GM23338 (cell line): ENCODE data around the gene SLC23A2. TPM values are rescaled to one million over a fixed set of nuclear protein-coding genes. Genes with fewer than 3 reads are reported as not detected.

Source experiments
- ATAC-seq: fragments of 200-7000 bp; cut with Tn5 transposase; 3 replicates; pipeline ENCODE4 v1.9.1; 2020
- DNase-seq: peaks from one replicate; pipeline ENCODE4 v3.0.0-alpha.2; 2015; ENCODE audit warnings: low spot score
- H2AFZ ChIP-seq: fragments of 200-600 bp; sonication (generic); 2 replicates; pipeline ENCODE4 v1.8.0; 2016; ENCODE audit warnings: antibody characterized with exemption, mild to moderate bottlenecking, moderate library complexity
- H3F3A ChIP-seq: fragments of 200-600 bp; sonication (generic); replicated peaks from 2 replicates; pipeline ENCODE4 v1.8.0; 2017; ENCODE audit warnings: antibody characterized with exemption, mixed run types, low read depth
- H3K27ac ChIP-seq: fragments of 200-600 bp; sonication (generic); 2 replicates; pipeline ENCODE4 v1.6.1; 2016; ENCODE audit warnings: low read depth
- H3K27me3 ChIP-seq: fragments of 200-600 bp; sonication (generic); 2 replicates; pipeline ENCODE4 v1.8.0; 2016; ENCODE audit warnings: mild to moderate bottlenecking, mixed run types, moderate library complexity; ENCODE audit not compliant: insufficient read depth
- H3K36me3 ChIP-seq: fragments of 200-600 bp; sonication (generic); 2 replicates; pipeline ENCODE4 v1.8.0; 2016; ENCODE audit warnings: mild to moderate bottlenecking; ENCODE audit not compliant: insufficient read depth
- H3K4me1 ChIP-seq: fragments of 200-600 bp; sonication (generic); 2 replicates; pipeline ENCODE4 v1.8.0; 2016; ENCODE audit warnings: mild to moderate bottlenecking, moderate library complexity; ENCODE audit not compliant: insufficient read depth
- H3K4me2 ChIP-seq: fragments of 200-600 bp; sonication (generic); 2 replicates; pipeline ENCODE4 v1.7.1; 2017; ENCODE audit warnings: mixed run types
- H3K4me3 ChIP-seq: fragments of 200-600 bp; sonication (generic); 2 replicates; pipeline ENCODE4 v1.6.1; 2016; ENCODE audit warnings: mixed run types
- H3K79me2 ChIP-seq: fragments of 200-600 bp; sonication (generic); replicated peaks from 2 replicates; pipeline ENCODE4 v1.8.0; 2017; ENCODE audit warnings: mild to moderate bottlenecking; ENCODE audit not compliant: insufficient read depth
- H3K9me2 ChIP-seq: fragments of 200-600 bp; sonication (generic); 2 replicates; pipeline ENCODE4 v1.8.0; 2017; ENCODE audit not compliant: insufficient read depth
- H4K20me1 ChIP-seq: fragments of 200-600 bp; sonication (generic); replicated peaks from 2 replicates; pipeline ENCODE4 v1.8.0; 2017; ENCODE audit warnings: mild to moderate bottlenecking; ENCODE audit not compliant: insufficient read depth
- H3K27ac Mint-ChIP-seq: 2 replicates; pipeline ENCODE4 v1.8.0; 2020; ENCODE audit warnings: inconsistent platforms, mild to moderate bottlenecking, moderate library complexity, mixed read lengths
- H3K27me3 Mint-ChIP-seq: 3 replicates; pipeline ENCODE4 v1.8.0; 2022; ENCODE audit warnings: low read depth, mild to moderate bottlenecking, moderate library complexity, mixed read lengths, inconsistent platforms; ENCODE audit not compliant: insufficient read depth, poor library complexity
- H3K36me3 Mint-ChIP-seq: 3 replicates; pipeline ENCODE4 v1.8.0; 2021; ENCODE audit warnings: low read depth, mild to moderate bottlenecking, inconsistent platforms, moderate library complexity, mixed read lengths
- H3K4me1 Mint-ChIP-seq: 3 replicates; pipeline ENCODE4 v1.8.0; 2020; ENCODE audit warnings: mild to moderate bottlenecking, inconsistent platforms, mixed read lengths
- H3K4me3 Mint-ChIP-seq: 3 replicates; pipeline ENCODE4 v1.8.0; 2021; ENCODE audit warnings: moderate library complexity, mild to moderate bottlenecking, inconsistent platforms, mixed read lengths
- H3K9me3 Mint-ChIP-seq: 3 replicates; pipeline ENCODE4 v1.8.0; 2020; ENCODE audit warnings: moderate library complexity, mild to moderate bottlenecking, inconsistent platforms, mixed read lengths
- CREB1 ChIP-seq: fragments of 250-450 bp; sonication (Bioruptor Pico); IDR thresholded peaks from 2 replicates; pipeline ENCODE4 v1.5.0; 2020; ENCODE audit warnings: low read depth, mild to moderate bottlenecking, moderate library complexity
- CTCF ChIP-seq, 2 experiments: fragments of 200-600 bp in 1 of 2; sonication (generic) in 1 of 2; conservative IDR thresholded peaks; 2 replicates each; pipeline versions ENCODE4 v1.5.1 to v1.6.1; 2016 to 2017; ENCODE audit warnings: antibody characterized with exemption in 2 of 2, low read depth in 2 of 2, mild to moderate bottlenecking in 2 of 2, moderate library complexity in 1 of 2
- ETS1 ChIP-seq: IDR thresholded peaks from 2 replicates; pipeline ENCODE4 v1.6.1; 2016; ENCODE audit warnings: antibody characterized with exemption
- EZH2 ChIP-seq: fragments of 200-600 bp; sonication (generic); IDR thresholded peaks from one replicate; pipeline ENCODE4 v1.8.0; 2017; ENCODE audit warnings: antibody characterized with exemption, mild to moderate bottlenecking, low read depth; ENCODE audit not compliant: unreplicated experiment
- EZH2phosphoT487 ChIP-seq: fragments of 200-600 bp; sonication (generic); IDR thresholded peaks from one replicate; pipeline ENCODE4 v1.8.1; 2018; ENCODE audit warnings: antibody characterized with exemption; ENCODE audit not compliant: unreplicated experiment
- JUNB ChIP-seq: IDR thresholded peaks from one replicate; pipeline ENCODE4 v1.6.1; 2016; ENCODE audit warnings: antibody characterized with exemption; ENCODE audit not compliant: unreplicated experiment
- NANOG ChIP-seq: IDR thresholded peaks from 2 replicates; pipeline ENCODE4 v1.6.1; 2016; ENCODE audit warnings: antibody characterized with exemption, borderline replicate concordance
- POLR2AphosphoS5 ChIP-seq: IDR thresholded peaks from 2 replicates; pipeline ENCODE4 v1.6.1; 2016; ENCODE audit warnings: antibody characterized with exemption, low read depth
- REST ChIP-seq: IDR thresholded peaks from one replicate; pipeline ENCODE4 v1.6.1; 2018; ENCODE audit warnings: antibody characterized with exemption; ENCODE audit not compliant: unreplicated experiment
- STAT1 ChIP-seq: IDR thresholded peaks from one replicate; pipeline ENCODE4 v1.6.1; 2016; ENCODE audit warnings: antibody characterized with exemption; ENCODE audit not compliant: unreplicated experiment
- ZNF114 ChIP-seq: fragments of 250-450 bp; sonication (Bioruptor Pico); IDR thresholded peaks from 2 replicates; pipeline ENCODE4 v1.5.0; 2020; ENCODE audit warnings: mild to moderate bottlenecking, moderate library complexity
- ZNF331 ChIP-seq: fragments of 250-450 bp; sonication (Bioruptor Pico); IDR thresholded peaks from 2 replicates; pipeline ENCODE4 v1.5.0; 2020; ENCODE audit warnings: low read depth, mild to moderate bottlenecking, moderate library complexity
- polyA plus RNA-seq: library from polyadenylated mRNA; unstranded; fragments of >200 nt; fragmentation: Nextera tagmentation; extraction: Ambion mirVana; gene quantifications from 2 replicates; pipeline ENCODE4 v1.2.1, GENCODE V29; 2016
- total RNA-seq: library from RNA; depleted of rRNA; stranded (reverse); fragments of >200 nt; shearing (Covaris generic); gene quantifications from 2 replicates; pipeline ENCODE4 v1.2.3, GENCODE V29; 2014
- TF ChIP-seq, protein P1 (sequence below): fragments of 250-450 bp; sonication (Bioruptor Pico); IDR thresholded peaks from 2 replicates; pipeline ENCODE4 v1.5.0; 2020; ENCODE audit warnings: mild to moderate bottlenecking, moderate library complexity

SLC23A2 gene
- total and polyA plus RNA-seq, 2 experiments from 2014 or later = 4.4 to 20.2 TPM

- Histone ChIP-seq H3K27ac (peak overlapping the region; percentile 10; the same call in 1 of the 2 replicates), H3K4me1 (no peaks in the 10 kb centered on the region), H3K4me2 (no peak overlapping the region), H3K4me3 (no peak overlapping the region), H3K9me2 (no peaks in the 10 kb centered on the region), H2AFZ (no peak overlapping the region), H3K36me3 (no peaks in the 10 kb centered on the region), H3K27me3 (no peaks in the 10 kb centered on the region), H3K79me2 (no peaks in the 10 kb centered on the region), H3F3A (no peaks in the 10 kb centered on the region), H4K20me1 (no peaks in the 10 kb centered on the region; the same call in none of the 2 replicates)
- Mint-ChIP-seq H3K27me3 (peaks cover 4% of the 10 kb centered on the region), H3K27ac (no peak overlapping the region; the same call in 1 of the 2 replicates), H3K4me1 (no peaks in the 10 kb centered on the region), H3K4me3 (no peak overlapping the region), H3K9me3 (no peaks in the 10 kb centered on the region), H3K36me3 (no peaks in the 10 kb centered on the region; the same call in 2 of the 3 replicates)
- DNase-seq (no peak), ATAC-seq (no peak)
- TF ChIP-seq EZH2 = no peak
- TF ChIP-seq EZH2phosphoT487 = no peak
- no peak for TF ChIP-seq CREB1 (CRISPR knock-in tag)
- TF ChIP-seq, protein P1, sequence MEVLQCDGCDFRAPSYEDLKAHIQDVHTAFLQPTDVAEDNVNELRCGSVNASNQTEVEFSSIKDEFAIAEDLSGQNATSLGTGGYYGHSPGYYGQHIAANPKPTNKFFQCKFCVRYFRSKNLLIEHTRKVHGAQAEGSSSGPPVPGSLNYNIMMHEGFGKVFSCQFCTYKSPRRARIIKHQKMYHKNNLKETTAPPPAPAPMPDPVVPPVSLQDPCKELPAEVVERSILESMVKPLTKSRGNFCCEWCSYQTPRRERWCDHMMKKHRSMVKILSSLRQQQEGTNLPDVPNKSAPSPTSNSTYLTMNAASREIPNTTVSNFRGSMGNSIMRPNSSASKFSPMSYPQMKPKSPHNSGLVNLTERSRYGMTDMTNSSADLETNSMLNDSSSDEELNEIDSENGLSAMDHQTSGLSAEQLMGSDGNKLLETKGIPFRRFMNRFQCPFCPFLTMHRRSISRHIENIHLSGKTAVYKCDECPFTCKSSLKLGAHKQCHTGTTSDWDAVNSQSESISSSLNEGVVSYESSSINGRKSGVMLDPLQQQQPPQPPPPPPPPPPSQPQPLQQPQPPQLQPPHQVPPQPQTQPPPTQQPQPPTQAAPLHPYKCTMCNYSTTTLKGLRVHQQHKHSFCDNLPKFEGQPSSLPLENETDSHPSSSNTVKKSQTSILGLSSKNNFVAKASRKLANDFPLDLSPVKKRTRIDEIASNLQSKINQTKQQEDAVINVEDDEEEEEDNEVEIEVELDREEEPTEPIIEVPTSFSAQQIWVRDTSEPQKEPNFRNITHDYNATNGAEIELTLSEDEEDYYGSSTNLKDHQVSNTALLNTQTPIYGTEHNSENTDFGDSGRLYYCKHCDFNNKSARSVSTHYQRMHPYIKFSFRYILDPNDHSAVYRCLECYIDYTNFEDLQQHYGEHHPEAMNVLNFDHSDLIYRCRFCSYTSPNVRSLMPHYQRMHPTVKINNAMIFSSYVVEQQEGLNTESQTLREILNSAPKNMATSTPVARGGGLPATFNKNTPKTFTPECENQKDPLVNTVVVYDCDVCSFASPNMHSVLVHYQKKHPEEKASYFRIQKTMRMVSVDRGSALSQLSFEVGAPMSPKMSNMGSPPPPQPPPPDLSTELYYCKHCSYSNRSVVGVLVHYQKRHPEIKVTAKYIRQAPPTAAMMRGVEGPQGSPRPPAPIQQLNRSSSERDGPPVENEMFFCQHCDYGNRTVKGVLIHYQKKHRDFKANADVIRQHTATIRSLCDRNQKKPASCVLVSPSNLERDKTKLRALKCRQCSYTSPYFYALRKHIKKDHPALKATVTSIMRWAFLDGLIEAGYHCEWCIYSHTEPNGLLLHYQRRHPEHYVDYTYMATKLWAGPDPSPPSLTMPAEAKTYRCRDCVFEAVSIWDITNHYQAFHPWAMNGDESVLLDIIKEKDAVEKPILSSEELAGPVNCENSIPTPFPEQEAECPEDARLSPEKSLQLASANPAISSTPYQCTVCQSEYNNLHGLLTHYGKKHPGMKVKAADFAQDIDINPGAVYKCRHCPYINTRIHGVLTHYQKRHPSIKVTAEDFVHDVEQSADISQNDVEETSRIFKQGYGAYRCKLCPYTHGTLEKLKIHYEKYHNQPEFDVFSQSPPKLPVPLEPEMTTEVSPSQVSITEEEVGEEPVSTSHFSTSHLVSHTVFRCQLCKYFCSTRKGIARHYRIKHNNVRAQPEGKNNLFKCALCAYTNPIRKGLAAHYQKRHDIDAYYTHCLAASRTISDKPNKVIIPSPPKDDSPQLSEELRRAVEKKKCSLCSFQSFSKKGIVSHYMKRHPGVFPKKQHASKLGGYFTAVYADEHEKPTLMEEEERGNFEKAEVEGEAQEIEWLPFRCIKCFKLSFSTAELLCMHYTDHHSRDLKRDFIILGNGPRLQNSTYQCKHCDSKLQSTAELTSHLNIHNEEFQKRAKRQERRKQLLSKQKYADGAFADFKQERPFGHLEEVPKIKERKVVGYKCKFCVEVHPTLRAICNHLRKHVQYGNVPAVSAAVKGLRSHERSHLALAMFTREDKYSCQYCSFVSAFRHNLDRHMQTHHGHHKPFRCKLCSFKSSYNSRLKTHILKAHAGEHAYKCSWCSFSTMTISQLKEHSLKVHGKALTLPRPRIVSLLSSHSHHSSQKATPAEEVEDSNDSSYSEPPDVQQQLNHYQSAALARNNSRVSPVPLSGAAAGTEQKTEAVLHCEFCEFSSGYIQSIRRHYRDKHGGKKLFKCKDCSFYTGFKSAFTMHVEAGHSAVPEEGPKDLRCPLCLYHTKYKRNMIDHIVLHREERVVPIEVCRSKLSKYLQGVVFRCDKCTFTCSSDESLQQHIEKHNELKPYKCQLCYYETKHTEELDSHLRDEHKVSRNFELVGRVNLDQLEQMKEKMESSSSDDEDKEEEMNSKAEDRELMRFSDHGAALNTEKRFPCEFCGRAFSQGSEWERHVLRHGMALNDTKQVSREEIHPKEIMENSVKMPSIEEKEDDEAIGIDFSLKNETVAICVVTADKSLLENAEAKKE (CRISPR knock-in tag) = no peak
- no peak for TF ChIP-seq REST
- no peak for TF ChIP-seq NANOG
- no peak for TF ChIP-seq STAT1
- no peak for TF ChIP-seq ETS1
- no peak for TF ChIP-seq CTCF (conservative IDR thresholded peaks at IDR 0.05; ENCODE audit: low read depth in 2 of 2)
- TF ChIP-seq JUNB = no peak
- no peak for TF ChIP-seq ZNF331 (CRISPR knock-in tag)
- TF ChIP-seq POLR2AphosphoS5 = no peak
- no peak for TF ChIP-seq ZNF114 (CRISPR knock-in tag)
Measured at GRCh38 chr20:4887586-4887985, 113.7 kb downstream of the SLC23A2 start.
